ENCODE measurements around the gene VWA1.

DNA sequence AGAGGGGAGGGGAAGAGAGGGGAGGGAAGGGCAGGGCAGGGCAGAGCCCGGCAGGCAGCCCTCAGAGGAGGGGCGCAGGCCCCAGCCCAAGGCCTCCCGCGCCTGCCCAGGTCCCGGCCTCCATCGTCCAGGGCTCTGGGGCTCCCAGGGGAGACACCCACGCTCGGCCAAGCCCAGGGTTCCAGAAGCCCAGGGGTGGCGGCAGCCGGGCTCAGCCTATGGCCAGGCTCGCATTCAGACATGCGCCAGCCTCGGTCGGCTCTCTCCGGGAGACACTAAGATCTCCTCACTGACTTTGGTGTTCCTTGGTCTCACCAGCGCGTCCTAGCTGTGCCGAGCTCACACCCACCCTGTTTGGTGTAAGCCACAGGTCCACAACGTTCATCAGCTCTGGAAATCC is 7.3 kb upstream of the VWA1 start:
- no peak for TF ChIP-seq JUND (IDR thresholded peaks at IDR 0.05)
- TF ChIP-seq CTCF (IDR thresholded peaks at IDR 0.05; ENCODE audit: low read depth, low read length, missing input control): no peak
- TF ChIP-seq SP1 (IDR thresholded peaks at IDR 0.05): no peak
- TF ChIP-seq, protein P1, sequence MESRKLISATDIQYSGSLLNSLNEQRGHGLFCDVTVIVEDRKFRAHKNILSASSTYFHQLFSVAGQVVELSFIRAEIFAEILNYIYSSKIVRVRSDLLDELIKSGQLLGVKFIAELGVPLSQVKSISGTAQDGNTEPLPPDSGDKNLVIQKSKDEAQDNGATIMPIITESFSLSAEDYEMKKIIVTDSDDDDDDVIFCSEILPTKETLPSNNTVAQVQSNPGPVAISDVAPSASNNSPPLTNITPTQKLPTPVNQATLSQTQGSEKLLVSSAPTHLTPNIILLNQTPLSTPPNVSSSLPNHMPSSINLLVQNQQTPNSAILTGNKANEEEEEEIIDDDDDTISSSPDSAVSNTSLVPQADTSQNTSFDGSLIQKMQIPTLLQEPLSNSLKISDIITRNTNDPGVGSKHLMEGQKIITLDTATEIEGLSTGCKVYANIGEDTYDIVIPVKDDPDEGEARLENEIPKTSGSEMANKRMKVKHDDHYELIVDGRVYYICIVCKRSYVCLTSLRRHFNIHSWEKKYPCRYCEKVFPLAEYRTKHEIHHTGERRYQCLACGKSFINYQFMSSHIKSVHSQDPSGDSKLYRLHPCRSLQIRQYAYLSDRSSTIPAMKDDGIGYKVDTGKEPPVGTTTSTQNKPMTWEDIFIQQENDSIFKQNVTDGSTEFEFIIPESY (IDR thresholded peaks at IDR 0.05): no peak
- TF ChIP-seq GABPA (IDR thresholded peaks at IDR 0.05 in 1 of 2, conservative IDR thresholded peaks at IDR 0.05 in 1 of 2): no peak
- TF ChIP-seq RAD21 (IDR thresholded peaks at IDR 0.05): no peak

All from liver (tissue), 3 donors.